Right atrium auricular region (tissue), 2 donors: ENCODE data around the gene EGLN1. TPM values are rescaled to one million over a fixed set of nuclear protein-coding genes. Genes with fewer than 3 reads are reported as not detected.

ENCODE experiments used
- DNase-seq: peaks from one replicate; pipeline ENCODE4 v3.0.0-alpha.2; 2019; ENCODE audit warnings: low spot score
- H3K27ac ChIP-seq, 2 donors: fragments of 200-600 bp; sonication (generic); 1 replicate in 1 of 2; 2 replicates in 1 of 2; pipeline ENCODE4 v1.5.1; 2016 to 2019
- H3K27me3 ChIP-seq, 2 donors: fragments of 200-600 bp; sonication (generic); one replicate each; pipeline versions ENCODE4 v1.5.1 to v1.6.0; 2017 to 2019
- H3K36me3 ChIP-seq: fragments of 200-600 bp; sonication (generic); one replicate; pipeline ENCODE4 v1.5.1; 2016
- H3K4me1 ChIP-seq, 2 donors: fragments of 200-600 bp; sonication (generic); one replicate each; pipeline versions ENCODE4 v1.5.1 to v1.6.0; 2017 to 2019
- H3K4me3 ChIP-seq, 2 donors: fragments of 200-600 bp; sonication (generic); 1 replicate in 1 of 2; 2 replicates in 1 of 2; pipeline ENCODE4 v1.5.1; 2017 to 2019; ENCODE audit warnings: mild to moderate bottlenecking in 1 of 2, moderate library complexity in 1 of 2
- H3K9me3 ChIP-seq, 2 donors: fragments of 200-600 bp; sonication (generic); one replicate each; pipeline ENCODE4 v1.5.1; 2019
- total RNA-seq, 2 donors: library from RNA; depleted of rRNA; stranded (reverse); fragments of >200 nt; gene quantifications; one replicate each; pipeline ENCODE4 v1.1.0, GENCODE V29; 2016
- TF ChIP-seq, protein P1 (sequence below), 2 donors: fragments of 200-600 bp; sonication (generic); IDR thresholded peaks; one replicate each; pipeline ENCODE4 v1.5.1; 2019; ENCODE audit warnings: antibody characterized with exemption in 2 of 2

EGLN1 gene
- total RNA-seq, 2 donors from 2014 or later = 57.9 to 76.7 TPM

DNA sequence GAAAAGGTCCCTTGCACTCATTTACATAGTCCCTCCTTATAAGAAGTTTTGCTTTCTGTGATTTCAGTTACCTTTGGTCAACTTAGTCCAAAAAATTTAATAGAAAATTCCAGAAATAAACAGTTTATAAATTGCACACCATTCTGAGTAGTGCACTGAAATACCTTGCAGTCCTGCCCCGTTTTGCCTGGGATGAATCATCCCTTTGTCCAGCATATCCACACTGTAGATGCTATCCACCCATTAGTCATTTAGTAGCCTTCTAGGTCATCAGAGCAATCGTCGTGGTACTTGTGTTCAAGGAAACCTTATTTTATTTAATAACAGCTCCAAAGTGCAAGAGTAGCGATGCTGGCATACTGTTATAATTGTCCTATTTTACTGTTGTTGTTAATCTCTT lies 46.0 kb downstream of the EGLN1 start:
- H3K27ac ChIP-seq = no peak overlapping the region
- DNase-seq = no peak
- peaks cover 0 to 31% of the 10 kb centered on the region in 2 donors for H3K4me1 ChIP-seq
- TF ChIP-seq, protein P1, sequence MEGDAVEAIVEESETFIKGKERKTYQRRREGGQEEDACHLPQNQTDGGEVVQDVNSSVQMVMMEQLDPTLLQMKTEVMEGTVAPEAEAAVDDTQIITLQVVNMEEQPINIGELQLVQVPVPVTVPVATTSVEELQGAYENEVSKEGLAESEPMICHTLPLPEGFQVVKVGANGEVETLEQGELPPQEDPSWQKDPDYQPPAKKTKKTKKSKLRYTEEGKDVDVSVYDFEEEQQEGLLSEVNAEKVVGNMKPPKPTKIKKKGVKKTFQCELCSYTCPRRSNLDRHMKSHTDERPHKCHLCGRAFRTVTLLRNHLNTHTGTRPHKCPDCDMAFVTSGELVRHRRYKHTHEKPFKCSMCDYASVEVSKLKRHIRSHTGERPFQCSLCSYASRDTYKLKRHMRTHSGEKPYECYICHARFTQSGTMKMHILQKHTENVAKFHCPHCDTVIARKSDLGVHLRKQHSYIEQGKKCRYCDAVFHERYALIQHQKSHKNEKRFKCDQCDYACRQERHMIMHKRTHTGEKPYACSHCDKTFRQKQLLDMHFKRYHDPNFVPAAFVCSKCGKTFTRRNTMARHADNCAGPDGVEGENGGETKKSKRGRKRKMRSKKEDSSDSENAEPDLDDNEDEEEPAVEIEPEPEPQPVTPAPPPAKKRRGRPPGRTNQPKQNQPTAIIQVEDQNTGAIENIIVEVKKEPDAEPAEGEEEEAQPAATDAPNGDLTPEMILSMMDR (IDR thresholded peaks at IDR 0.05) = no peak
- H3K4me3 ChIP-seq = no peak overlapping the region
- no peaks in the 10 kb centered on the region for H3K27me3 ChIP-seq
- no peaks in the 10 kb centered on the region for H3K36me3 ChIP-seq
- H3K9me3 ChIP-seq = no peaks in the 10 kb centered on the region

DNA sequence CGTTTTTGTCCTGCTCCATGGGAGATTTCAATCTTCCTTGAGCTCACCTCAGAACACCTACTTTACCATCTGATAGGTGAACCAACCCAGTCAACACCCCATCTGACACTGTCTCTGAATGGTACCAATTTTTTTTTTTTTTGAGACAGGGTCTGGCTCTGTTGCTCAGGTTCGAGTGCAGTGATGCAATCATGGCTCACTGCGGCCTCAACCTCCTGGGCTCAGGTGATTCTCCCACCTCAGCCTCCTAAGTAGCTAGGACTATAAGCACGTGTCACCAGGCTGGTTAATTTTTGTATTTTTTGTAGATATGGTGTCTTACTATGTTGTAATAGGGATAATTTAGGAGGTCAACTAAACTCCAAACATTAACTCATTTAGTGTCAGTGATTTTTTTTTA lies 47.7 kb downstream of the EGLN1 start:
- peaks cover 8% of the 10 kb centered on the region for H3K36me3 ChIP-seq
- no peak overlapping the region for H3K27ac ChIP-seq
- peaks cover 0 to 29% of the 10 kb centered on the region in 2 donors for H3K4me1 ChIP-seq
- no peak overlapping the region for H3K4me3 ChIP-seq
- TF ChIP-seq, protein P1 (IDR thresholded peaks at IDR 0.05) = no peak
- no peaks in the 10 kb centered on the region for H3K9me3 ChIP-seq
- H3K27me3 ChIP-seq = no peaks in the 10 kb centered on the region
- no peak for DNase-seq

DNA sequence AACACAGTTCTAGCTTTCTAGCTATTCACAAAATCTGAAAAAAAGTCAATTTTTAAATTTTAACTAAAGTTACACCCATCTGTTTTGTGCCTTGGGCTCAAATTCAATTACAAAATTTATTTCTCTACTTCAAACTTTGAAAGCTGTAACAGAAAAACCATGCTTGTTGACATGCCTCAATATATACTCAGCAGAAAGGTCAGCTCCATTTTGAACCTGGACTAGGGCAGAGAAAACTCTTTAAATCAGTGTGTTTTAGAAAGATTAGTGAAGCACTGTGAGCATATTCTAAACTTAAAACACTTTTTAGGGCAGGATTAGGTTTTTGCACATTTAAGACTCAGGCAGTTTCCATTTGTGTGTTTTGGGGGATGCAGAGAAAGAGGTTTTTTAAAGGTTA lies 49.6 kb downstream of the EGLN1 start:
- H3K36me3 ChIP-seq = peaks cover 8% of the 10 kb centered on the region
- TF ChIP-seq, protein P1 (IDR thresholded peaks at IDR 0.05) = no peak
- peaks cover 0 to 11% of the 10 kb centered on the region in 2 donors for H3K4me1 ChIP-seq
- DNase-seq = no peak
- H3K4me3 ChIP-seq = no peak overlapping the region
- H3K27me3 ChIP-seq = no peaks in the 10 kb centered on the region
- H3K9me3 ChIP-seq = no peaks in the 10 kb centered on the region
- no peak overlapping the region for H3K27ac ChIP-seq

DNA sequence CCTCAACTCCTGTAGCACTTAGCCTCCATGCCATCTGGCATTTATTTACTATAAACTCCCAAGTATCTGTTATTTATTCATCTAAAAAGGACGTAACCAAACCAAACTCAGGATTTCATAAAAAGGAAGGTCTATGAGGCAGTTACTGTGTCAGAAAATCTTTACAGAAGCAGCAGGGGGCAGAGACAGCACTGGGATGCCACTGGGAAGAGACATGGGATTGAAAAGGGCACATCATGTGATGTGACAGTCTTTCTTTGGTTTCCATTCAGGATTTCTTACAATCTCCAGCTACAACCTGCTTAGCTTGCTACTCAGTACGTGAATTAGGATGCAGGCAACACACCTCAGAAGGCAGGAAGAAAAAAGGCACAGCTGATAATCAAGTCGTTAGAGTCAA lies 52.8 kb downstream of the EGLN1 start:
- no peak overlapping the region for H3K27ac ChIP-seq

DNA sequence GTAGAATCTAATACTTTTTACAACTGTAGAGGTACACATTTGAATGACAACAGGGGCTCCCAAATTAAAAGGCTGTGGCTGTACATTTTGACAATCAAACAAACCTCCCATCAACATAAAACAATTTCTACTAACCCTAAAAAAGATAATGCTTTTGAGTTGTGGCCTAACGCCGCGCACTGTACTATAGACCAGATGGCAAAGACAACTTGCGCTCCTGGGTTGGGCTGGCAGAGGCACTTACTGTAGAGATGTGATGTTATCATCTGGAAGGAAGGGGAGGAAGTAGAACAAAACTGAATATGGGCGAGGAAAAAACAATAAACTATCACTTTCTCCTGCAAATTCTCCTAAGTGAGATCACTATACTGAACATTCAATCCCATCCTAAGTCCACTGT lies 57.9 kb downstream of the EGLN1 start:
- Histone ChIP-seq H3K27ac (no peak overlapping the region), H3K27me3 (no peaks in the 10 kb centered on the region), H3K4me3 (no peak overlapping the region), H3K4me1 (no peaks in the 10 kb centered on the region), H3K9me3 (no peaks in the 10 kb centered on the region), H3K36me3 (peaks cover 11% of the 10 kb centered on the region)
- TF ChIP-seq, protein P1 (IDR thresholded peaks at IDR 0.05) = no peak
- DNase-seq = no peak

More for the DNA sequence above, 52.8 kb downstream of the EGLN1 start:
- Histone ChIP-seq H3K9me3 (no peaks in the 10 kb centered on the region), H3K4me1 (no peaks in the 10 kb centered on the region), H3K27me3 (no peaks in the 10 kb centered on the region), H3K36me3 (peaks cover 19% of the 10 kb centered on the region), H3K4me3 (no peak overlapping the region)
- no peak for DNase-seq
- TF ChIP-seq, protein P1 (IDR thresholded peaks at IDR 0.05) = no peak

DNA sequence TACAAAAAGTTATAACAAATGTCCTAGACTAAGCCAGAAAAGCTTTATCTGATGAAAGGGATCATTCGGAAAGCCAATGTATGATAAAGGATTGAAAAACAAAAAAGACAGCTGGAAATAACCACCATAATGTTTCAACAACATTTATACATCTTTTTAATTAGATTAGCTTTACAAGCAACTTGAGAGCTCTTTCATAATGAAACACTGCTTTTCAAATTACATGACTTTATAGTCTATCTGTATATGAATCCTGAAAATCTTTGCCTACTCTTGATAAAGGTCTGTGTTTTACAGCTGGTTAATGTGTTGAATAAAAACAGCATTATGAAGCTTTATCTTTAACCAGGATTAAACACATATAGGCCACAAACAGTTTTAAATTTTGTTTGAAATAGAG lies 58.5 kb downstream of the EGLN1 start:
- Histone ChIP-seq H3K27me3 (no peaks in the 10 kb centered on the region), H3K4me1 (no peaks in the 10 kb centered on the region), H3K4me3 (no peak overlapping the region), H3K36me3 (peaks cover 11% of the 10 kb centered on the region), H3K27ac (no peak overlapping the region), H3K9me3 (no peaks in the 10 kb centered on the region)
- TF ChIP-seq, protein P1 (IDR thresholded peaks at IDR 0.05) = no peak
- no peak for DNase-seq
